Measurements from ENCODE around the gene SAMD4B.
A peak's percentile ranks its signal among the peaks of the same experiment; 100 is the strongest.

SAMD4B gene

DNA sequence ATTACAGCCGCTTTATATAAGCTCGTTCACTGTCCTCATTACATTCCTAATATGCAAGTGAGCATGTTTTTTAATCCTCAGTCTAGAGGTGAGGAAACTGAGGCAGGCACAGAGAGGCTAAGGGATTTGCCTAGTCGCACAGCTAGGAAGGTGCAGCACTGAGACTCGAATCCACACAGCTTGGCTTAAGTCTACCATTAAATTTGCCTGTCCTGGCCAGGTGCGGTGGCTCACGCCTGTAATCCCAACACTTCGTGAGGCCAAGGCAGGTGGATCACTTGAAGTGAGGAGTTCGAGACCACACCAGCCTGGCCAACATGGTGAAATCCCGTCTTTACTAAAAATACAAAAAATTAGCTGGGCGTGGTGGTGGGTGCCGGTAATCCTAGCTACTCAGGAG, 85.5 kb downstream of the SAMD4B start:
- no peak for DNase-seq (ENCODE audit: low spot score)

- DNase-seq (ENCODE audit: low spot score), result peak; percentile 45
Measured at GRCh38 chr19:39428283-39429112, 86.3 kb downstream of the SAMD4B start.

GRCh38 chr19:39430675-39431593, 88.7 kb downstream of the SAMD4B start:
- peak; percentile 52 for DNase-seq (ENCODE audit: low spot score)

- DNase-seq (ENCODE audit: low spot score), result no peak
Measured at GRCh38 chr19:39432677-39433025, 90.4 kb downstream of the SAMD4B start.

DNA sequence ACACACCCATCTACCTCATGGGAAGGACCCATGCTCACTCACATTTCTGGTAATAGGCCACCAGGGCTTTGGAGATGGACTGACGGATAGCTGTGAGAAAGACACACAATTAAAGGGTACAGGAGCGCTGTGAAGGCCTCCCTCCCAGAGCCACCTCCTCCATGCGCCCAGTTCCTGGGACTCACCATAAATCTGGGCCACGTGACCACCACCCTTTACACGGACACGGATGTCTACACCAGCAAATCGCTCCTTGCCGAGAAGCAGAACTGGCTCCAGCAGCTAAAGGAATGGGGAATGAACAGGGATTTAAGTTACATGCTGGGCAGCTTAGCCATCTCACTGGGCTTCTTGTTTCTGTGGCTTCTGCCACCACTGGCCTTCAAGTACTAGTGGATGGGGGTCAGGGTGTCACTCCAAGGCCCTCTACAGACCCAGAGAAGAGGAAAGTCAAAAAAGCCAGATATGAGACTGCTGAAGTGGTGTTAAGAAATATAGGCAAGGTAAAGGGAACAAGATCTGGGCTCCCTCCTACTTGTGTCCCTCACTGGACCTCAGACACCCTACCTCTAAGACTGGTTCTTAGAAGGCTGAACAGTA, 91.4 kb downstream of the SAMD4B start:
- DNase-seq (ENCODE audit: low spot score), result no peak

- no peak for DNase-seq (ENCODE audit: low spot score)
Measured at GRCh38 chr19:39434123-39435076, 92.2 kb downstream of the SAMD4B start.
